HuH-7.5 (cell line): ENCODE results near the gene CORO7.
"Not testable (repeated sequence)": the region's sequence is repeated elsewhere in the genome, so short reads cannot be mapped to it uniquely, and the experiment has no call there.

Experiments
- DNase-seq: peaks from one replicate; pipeline ENCODE4 v3.0.0; 2011; ENCODE audit warnings: low spot score

Gene CORO7

GRCh38 chr16:4352843-4353242 lies 63.6 kb downstream of the CORO7 start:
- DNase-seq: no peak

GRCh38 chr16:4351880-4352279 lies 64.5 kb downstream of the CORO7 start:
- DNase-seq: no peak

- DNase-seq: peak; percentile 92
Observed at GRCh38 chr16:4350787-4351659, 65.4 kb downstream of the CORO7 start, which contains the start of gene PAM16. PAM16 (minus strand) TSS chr16:4351321; CDS start chr16:4351234, 87 bp downstream.

- no peak for DNase-seq
Observed at GRCh38 chr16:4350365-4350786, 66.0 kb downstream of the CORO7 start.

- DNase-seq: no peak
Observed at GRCh38 chr16:4349332-4349731, 67.1 kb downstream of the CORO7 start.

- DNase-seq: no peak
Observed at GRCh38 chr16:4347765-4348509, 68.5 kb downstream of the CORO7 start.

- no peak for DNase-seq
Observed at GRCh38 chr16:4347010-4347409, 69.4 kb downstream of the CORO7 start.

GRCh38 chr16:4345836-4346781 lies 70.3 kb downstream of the CORO7 start:
- DNase-seq: peak; percentile 89

- no peak for DNase-seq
Observed at GRCh38 chr16:4344983-4345835, 71.2 kb downstream of the CORO7 start.

GRCh38 chr16:4344300-4344982 lies 72.0 kb downstream of the CORO7 start:
- not testable (repeated sequence) for DNase-seq

- DNase-seq: no peak
Observed at GRCh38 chr16:4342866-4343744, 73.3 kb downstream of the CORO7 start.

- no peak for DNase-seq
Observed at GRCh38 chr16:4341250-4341649, 75.1 kb downstream of the CORO7 start.

- no peak for DNase-seq
Observed at GRCh38 chr16:4340443-4340842, 76.0 kb downstream of the CORO7 start.

- no peak for DNase-seq
Observed at GRCh38 chr16:4339909-4340308, 76.5 kb downstream of the CORO7 start.

- no peak for DNase-seq
Observed at GRCh38 chr16:4339455-4339854, 76.9 kb downstream of the CORO7 start.

- DNase-seq: no peak
Observed at GRCh38 chr16:4338712-4339299, 77.6 kb downstream of the CORO7 start.

- DNase-seq: no peak
Observed at GRCh38 chr16:4338125-4338582, 78.2 kb downstream of the CORO7 start.

GRCh38 chr16:4337540-4338088 lies 78.8 kb downstream of the CORO7 start:
- no peak for DNase-seq
